Natural killer cell treated with Interleukin-12 subunit alpha and Interleukin-12 subunit beta and Interleukin-15 and Interleukin-18, amount 100 ng/mL, for 72 hours (primary cell): ENCODE data around the gene ERVMER34-1. TPM values are rescaled to one million over a fixed set of nuclear protein-coding genes. Genes with fewer than 3 reads are reported as not detected.

Source experiments
- ATAC-seq, 2 donors: fragments of 150-1000 bp; cut with Tn5 transposase in 1 of 2; sonication (Bioruptor Pico), chemical (Tn5 transposase) in 1 of 2; 2 replicates each; pipeline ENCODE4 v1.10.0; 2021
- DNase-seq: peaks from one replicate; pipeline ENCODE4 v3.0.0; 2022; ENCODE audit warnings: low spot score
- H3K27ac Mint-ChIP-seq, 2 donors: 1 replicate in 1 of 2; 2 replicates in 1 of 2; pipeline ENCODE4 v1.8.0; 2022; ENCODE audit warnings: mixed read lengths in 2 of 2, mild to moderate bottlenecking in 1 of 2, moderate library complexity in 1 of 2
- H3K27me3 Mint-ChIP-seq, 2 donors: 1 replicate in 1 of 2; 2 replicates in 1 of 2; pipeline ENCODE4 v1.8.0; 2022; ENCODE audit warnings: mixed read lengths in 2 of 2
- H3K36me3 Mint-ChIP-seq: one replicate; pipeline ENCODE4 v1.8.0; 2022; ENCODE audit warnings: mixed read lengths
- H3K4me1 Mint-ChIP-seq, 2 donors: 1 replicate in 1 of 2; 2 replicates in 1 of 2; pipeline ENCODE4 v1.8.0; 2022; ENCODE audit warnings: low read depth in 2 of 2, mixed read lengths in 2 of 2, mild to moderate bottlenecking in 1 of 2
- H3K4me3 Mint-ChIP-seq: one replicate; pipeline ENCODE4 v1.8.0; 2022; ENCODE audit warnings: mixed read lengths
- H3K9me3 Mint-ChIP-seq: 2 replicates; pipeline ENCODE4 v1.8.0; 2022; ENCODE audit warnings: mixed read lengths
- total RNA-seq, 2 donors: library from RNA; stranded (reverse); gene quantifications; one replicate each; pipeline ENCODE4 v1.2.3, GENCODE V29; 2022

ERVMER34-1 gene
- total RNA-seq, 2 donors from 2014 or later, result not detected

DNA sequence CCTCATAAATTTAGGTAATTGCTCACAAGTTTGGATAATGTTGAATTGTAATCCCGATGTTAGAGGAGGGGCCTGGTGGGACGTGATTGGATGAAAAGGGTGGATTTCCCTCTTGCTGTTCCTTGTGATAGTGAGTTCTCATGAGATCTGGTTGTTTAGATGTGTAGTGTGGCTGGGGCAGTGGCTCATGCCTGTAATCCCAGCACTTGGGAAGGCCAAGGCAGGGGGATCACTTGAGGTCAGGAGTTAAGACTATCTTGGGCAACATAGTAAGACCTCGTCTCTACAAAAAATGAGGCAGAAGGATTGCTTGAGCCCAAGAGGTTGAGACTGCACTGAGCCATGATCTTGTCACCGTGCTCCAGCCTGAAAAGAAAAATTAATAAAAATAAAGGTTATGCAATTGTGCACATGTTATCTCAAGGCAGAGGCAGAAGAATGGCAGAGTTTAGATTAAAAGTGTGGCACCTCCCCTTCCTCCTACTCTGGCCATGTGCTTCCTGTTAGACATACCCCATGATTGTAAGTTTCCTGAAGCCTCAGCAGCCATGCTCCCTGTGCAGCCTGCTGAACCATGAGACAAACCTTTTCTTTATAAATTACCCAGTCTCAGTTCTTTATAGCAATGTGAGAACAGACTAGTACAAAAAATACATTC, 36.5 kb downstream of the ERVMER34-1 start:
- Mint-ChIP-seq H3K9me3 (no peaks in the 10 kb centered on the region), H3K36me3 (peaks cover 21% of the 10 kb centered on the region), H3K4me3 (peak overlapping the region; percentile 92), H3K27me3 (no peaks in the 10 kb centered on the region), H3K27ac (peak overlapping the region; percentile 64 to 89), H3K4me1 (peaks cover 23 to 31% of the 10 kb centered on the region in 2 donors)
- no peak for DNase-seq
- no peak for ATAC-seq

DNA sequence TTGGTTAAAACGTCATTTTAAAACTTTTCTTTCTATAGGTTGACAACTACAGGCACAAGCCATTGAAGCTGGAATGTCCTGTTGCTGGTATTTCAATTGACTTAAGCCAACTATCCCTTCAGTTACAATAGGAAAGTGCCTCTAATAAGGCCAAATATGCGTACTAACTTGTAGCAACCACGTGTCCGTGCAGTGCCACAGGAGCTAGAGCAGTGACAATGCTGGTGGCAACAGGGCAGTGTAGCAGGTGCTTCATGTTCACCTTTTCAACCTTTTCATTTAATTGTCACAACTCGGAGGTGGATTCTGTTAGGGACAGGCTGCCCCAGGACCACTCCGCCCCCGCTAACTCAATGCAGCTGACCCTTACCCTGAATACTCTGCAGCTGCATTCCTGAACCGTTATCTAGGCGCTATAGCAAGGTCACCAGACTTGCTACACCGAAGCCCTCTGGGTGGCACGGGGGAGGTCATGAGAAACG, 37.7 kb downstream of the ERVMER34-1 start:
- peak overlapping the region; percentile 92 for H3K4me3 Mint-ChIP-seq
- H3K9me3 Mint-ChIP-seq, result no peaks in the 10 kb centered on the region
- H3K27ac Mint-ChIP-seq, result peak overlapping the region; percentile 64 to 89
- no peaks in the 10 kb centered on the region for H3K27me3 Mint-ChIP-seq
- peaks cover 21% of the 10 kb centered on the region for H3K36me3 Mint-ChIP-seq
- DNase-seq, result no peak
- no peak for ATAC-seq
- peaks cover 23 to 31% of the 10 kb centered on the region in 2 donors for H3K4me1 Mint-ChIP-seq

DNA sequence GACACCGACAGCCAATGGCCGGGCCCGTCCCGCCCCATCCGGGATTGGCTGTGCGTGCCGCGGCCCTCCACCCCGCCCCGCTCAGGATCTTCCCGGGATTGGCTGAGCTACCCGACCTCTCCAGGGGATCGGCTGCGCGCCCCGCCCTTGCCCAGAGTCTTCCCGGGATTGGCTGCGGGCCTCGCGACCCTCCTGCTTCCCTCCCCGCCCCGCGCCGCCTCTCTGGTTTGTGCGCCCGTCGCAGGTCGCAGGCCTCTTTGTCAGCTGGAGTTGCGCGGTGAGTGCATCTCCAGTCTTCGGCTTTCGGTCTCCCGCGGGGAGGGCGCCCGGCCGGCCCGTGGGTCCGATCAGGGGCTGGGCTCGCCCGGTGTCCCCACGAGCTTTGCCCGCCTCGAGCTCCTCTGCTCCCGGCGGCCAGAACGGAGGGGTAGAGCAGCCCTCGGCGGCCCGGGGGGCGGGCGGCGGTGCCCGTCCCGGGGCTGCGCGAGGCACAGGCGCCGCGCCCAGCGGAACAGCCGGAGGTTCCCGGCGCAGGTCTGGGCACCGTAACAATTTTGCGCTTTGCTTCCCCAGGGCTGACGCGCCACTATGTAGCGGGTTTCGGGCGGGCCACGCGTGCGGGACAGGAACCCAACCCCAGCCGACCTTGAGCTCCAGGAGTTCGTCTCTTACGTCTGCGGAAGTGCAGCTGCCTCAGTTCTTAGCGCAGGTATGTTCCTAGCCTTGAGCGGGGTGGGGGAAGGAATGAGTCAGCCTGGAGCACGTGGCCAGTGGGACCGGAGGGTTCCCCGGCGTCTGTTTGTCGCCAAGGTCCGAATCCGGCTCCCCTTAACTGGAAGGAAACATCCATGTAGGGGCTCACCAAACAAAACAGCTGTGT, 38.7 kb downstream of the ERVMER34-1 start:
- no peaks in the 10 kb centered on the region for H3K27me3 Mint-ChIP-seq
- peak overlapping the region; percentile 75 to 89 for H3K27ac Mint-ChIP-seq
- peak overlapping the region; percentile 92 for H3K4me3 Mint-ChIP-seq
- H3K36me3 Mint-ChIP-seq, result peaks cover 21% of the 10 kb centered on the region
- no peaks in the 10 kb centered on the region for H3K9me3 Mint-ChIP-seq
- H3K4me1 Mint-ChIP-seq, result peaks cover 23 to 31% of the 10 kb centered on the region in 2 donors
- peak; percentile 98 for DNase-seq
- ATAC-seq, result peak; percentile 98 to 99

DNA sequence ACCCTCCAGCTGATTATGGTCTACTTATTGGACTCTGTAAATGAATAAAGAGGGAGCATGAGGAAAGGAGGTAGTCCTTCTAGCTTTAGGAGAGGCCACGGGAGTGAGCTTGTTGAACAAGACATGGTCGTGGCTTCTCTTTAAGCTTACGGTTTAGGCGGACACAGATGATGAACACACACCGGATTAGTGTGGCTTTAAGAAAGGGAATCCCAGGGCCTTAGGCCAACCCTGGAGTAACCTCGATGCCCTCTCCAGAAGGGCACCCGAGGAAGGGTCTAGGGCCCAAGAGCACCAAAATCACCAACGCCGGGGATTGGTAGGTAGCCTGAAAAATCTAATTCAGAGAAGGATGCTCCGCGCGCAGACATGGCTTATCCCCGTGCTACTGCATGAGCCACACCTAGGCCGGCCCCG, 39.4 kb downstream of the ERVMER34-1 start:
- ATAC-seq (no peak), DNase-seq (no peak)
- Mint-ChIP-seq H3K36me3 (peaks cover 21% of the 10 kb centered on the region), H3K4me3 (peak overlapping the region; percentile 73), H3K9me3 (no peaks in the 10 kb centered on the region), H3K27me3 (no peaks in the 10 kb centered on the region), H3K4me1 (peaks cover 23 to 31% of the 10 kb centered on the region in 2 donors), H3K27ac (peak overlapping the region in 1 of 2 donors; percentile 89)

DNA sequence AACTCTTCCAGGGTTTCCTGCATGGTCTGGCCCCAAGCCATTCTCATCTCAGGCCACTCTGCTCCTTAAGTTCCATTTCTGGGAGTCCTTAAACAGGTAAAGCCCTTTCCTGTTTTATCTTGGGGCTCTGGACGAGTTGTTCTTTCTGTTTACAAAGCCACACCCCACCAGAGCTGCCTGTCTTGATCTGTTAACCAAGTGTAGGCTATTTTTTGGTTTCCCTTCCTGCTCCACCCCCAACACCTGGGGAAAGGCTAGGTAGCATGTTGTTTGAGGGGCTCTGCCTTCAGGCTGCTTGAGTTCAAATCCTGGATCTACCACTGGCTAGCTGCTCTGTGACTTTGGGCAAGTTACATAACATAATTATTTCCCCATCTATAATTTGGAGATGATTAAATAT, 40.0 kb downstream of the ERVMER34-1 start:
- ATAC-seq (no peak), DNase-seq (no peak)
- peak overlapping the region in 1 of 2 donors; percentile 89 for H3K27ac Mint-ChIP-seq
- H3K36me3 Mint-ChIP-seq, result peaks cover 21% of the 10 kb centered on the region
- peaks cover 23 to 31% of the 10 kb centered on the region in 2 donors for H3K4me1 Mint-ChIP-seq
- no peaks in the 10 kb centered on the region for H3K9me3 Mint-ChIP-seq
- H3K27me3 Mint-ChIP-seq, result no peaks in the 10 kb centered on the region
- H3K4me3 Mint-ChIP-seq, result peak overlapping the region; percentile 73

DNA sequence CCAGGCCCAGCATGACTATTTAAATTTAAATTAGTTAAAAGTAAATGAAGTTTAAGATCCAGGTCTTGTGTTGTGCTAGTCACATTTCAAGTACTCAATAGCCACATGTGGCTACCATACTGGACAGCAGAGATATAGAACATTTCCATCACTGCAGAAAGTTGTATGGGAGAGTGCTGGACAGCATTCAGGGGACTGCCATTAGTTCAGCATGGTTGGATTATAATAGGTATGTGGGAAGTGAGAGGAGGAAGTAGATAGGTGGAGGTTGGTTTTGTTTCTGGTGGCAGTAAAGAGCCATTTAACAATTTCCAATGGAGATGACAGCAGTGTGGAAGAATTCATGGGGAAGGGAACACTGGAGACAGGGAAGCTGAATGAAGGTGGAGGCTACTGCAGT, 42.1 kb downstream of the ERVMER34-1 start:
- Mint-ChIP-seq H3K27ac (no peak overlapping the region), H3K4me3 (no peak overlapping the region), H3K27me3 (peaks cover 5 to 10% of the 10 kb centered on the region in 2 donors), H3K4me1 (peaks cover 11 to 14% of the 10 kb centered on the region in 2 donors), H3K9me3 (no peaks in the 10 kb centered on the region), H3K36me3 (peaks cover 3% of the 10 kb centered on the region)
- no peak for ATAC-seq
- no peak for DNase-seq

DNA sequence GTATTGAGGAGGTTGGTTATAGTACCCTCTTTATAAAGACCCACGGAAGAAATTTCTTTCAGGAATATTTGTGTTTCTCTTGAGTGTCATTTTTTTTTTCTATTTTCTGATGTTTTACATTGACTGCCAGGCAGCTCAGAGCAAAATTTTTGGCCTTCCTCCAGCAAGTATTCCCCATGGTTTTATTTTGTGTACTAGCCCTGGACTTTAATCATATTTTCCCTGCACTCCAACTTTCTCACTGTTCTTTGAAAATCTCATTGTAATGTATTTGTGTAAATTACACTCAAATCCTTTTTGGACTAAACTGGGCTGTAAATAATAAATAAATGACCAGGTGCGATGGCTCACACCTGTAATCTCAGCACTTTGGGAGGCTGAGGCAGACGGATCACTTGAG, 46.6 kb downstream of the ERVMER34-1 start:
- DNase-seq, result no peak
- H3K4me3 Mint-ChIP-seq, result no peak overlapping the region
- ATAC-seq, result no peak
- peaks cover 5 to 10% of the 10 kb centered on the region in 2 donors for H3K27me3 Mint-ChIP-seq
- no peaks in the 10 kb centered on the region for H3K36me3 Mint-ChIP-seq
- no peaks in the 10 kb centered on the region for H3K4me1 Mint-ChIP-seq
- no peak overlapping the region for H3K27ac Mint-ChIP-seq
- no peaks in the 10 kb centered on the region for H3K9me3 Mint-ChIP-seq

DNA sequence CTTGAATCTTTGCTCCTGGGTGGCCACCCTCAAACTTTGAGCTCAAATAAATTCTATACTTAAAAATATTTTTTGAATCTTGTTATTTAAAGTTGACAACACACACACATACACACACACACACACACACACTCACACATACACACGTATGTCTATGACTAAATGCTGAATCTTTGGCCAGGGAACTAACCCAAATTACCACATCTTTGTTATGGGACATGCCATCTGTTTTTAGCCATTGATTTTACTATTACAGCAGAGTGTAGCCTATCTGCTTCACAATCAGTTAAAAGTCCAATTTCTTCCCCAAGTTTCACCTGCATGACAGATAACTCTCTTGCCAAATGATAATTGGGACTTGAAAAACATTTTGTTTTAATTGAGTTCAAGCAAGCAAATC, 47.1 kb downstream of the ERVMER34-1 start:
- Mint-ChIP-seq H3K27me3 (peaks cover 5 to 10% of the 10 kb centered on the region in 2 donors), H3K4me3 (no peak overlapping the region), H3K27ac (no peak overlapping the region), H3K9me3 (no peaks in the 10 kb centered on the region), H3K36me3 (no peaks in the 10 kb centered on the region), H3K4me1 (no peaks in the 10 kb centered on the region)
- no peak for DNase-seq
- no peak for ATAC-seq

DNA sequence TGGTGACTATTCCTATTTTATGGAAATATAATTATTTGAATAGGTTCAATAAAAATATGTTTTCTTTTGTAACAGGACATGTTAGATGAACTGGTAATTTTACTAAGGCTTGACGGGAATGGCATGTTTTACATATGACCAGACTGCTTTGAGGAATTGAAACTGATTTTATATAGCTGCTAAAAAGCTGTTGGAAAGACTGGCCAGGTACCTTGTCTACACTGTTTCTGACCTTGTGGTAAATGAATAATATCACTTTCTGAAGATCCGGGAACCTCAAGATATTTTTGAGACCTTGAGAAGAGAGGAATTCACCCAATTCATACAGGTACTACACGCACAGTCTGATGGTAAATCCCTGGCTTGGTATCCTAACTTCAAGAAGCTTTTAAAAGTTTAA, 50.0 kb downstream of the ERVMER34-1 start:
- no peak for DNase-seq
- no peaks in the 10 kb centered on the region for H3K9me3 Mint-ChIP-seq
- H3K27ac Mint-ChIP-seq, result no peak overlapping the region
- H3K36me3 Mint-ChIP-seq, result no peaks in the 10 kb centered on the region
- ATAC-seq, result no peak
- H3K4me3 Mint-ChIP-seq, result no peak overlapping the region
- H3K27me3 Mint-ChIP-seq, result peaks cover 10 to 14% of the 10 kb centered on the region in 2 donors
- H3K4me1 Mint-ChIP-seq, result peaks cover 0 to 3% of the 10 kb centered on the region in 2 donors

DNA sequence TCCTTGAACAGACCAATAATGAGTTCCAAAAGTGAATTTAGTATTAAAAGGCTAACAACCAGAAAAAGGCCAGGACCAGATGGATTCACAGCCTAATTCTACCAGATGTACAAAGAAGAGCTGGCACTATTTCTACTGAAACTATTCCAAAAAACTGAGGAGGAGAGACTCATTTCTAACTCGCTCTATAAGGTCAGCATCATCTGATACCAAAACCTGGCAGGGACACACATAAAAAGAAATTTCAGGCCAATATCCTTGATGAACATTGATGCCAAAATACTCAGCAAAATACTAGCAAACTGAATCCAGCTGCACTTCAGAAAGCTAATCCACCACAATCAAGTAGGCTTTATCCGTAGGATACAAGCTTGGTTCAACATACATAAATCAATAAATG, 56.3 kb downstream of the ERVMER34-1 start:
- peaks cover 26% of the 10 kb centered on the region for H3K36me3 Mint-ChIP-seq
- peaks cover 6% of the 10 kb centered on the region for H3K9me3 Mint-ChIP-seq
- H3K4me1 Mint-ChIP-seq, result peaks cover 0 to 3% of the 10 kb centered on the region in 2 donors
- H3K4me3 Mint-ChIP-seq, result no peak overlapping the region
- no peak overlapping the region for H3K27ac Mint-ChIP-seq
- ATAC-seq (no peak), DNase-seq (no peak)
- H3K27me3 Mint-ChIP-seq, result peaks cover 15 to 27% of the 10 kb centered on the region in 2 donors

DNA sequence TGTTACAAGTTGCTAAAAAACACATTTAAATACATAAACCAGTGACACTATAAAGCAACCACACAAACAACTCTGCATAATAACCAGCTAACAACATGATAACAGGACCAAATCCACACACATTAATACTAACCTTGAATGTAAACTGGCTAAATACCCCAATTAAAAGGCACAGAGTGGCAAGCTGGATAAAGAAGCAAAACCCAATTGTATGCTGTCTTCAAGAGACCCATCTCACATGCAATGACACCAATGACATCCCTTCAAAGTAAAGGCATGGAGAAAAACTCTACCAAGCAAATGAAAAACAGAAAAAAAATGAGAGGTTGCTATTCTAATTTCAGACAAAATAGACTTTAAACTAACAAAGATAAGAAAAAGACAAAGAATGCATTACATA, 57.7 kb downstream of the ERVMER34-1 start:
- DNase-seq, result no peak
- H3K4me1 Mint-ChIP-seq, result peaks cover 0 to 3% of the 10 kb centered on the region in 2 donors
- H3K9me3 Mint-ChIP-seq, result peaks cover 6% of the 10 kb centered on the region
- H3K27ac Mint-ChIP-seq, result no peak overlapping the region
- ATAC-seq, result no peak
- H3K27me3 Mint-ChIP-seq, result peaks cover 15 to 27% of the 10 kb centered on the region in 2 donors
- H3K36me3 Mint-ChIP-seq, result peaks cover 26% of the 10 kb centered on the region
- H3K4me3 Mint-ChIP-seq, result no peak overlapping the region
